H1 (cell line): ENCODE data around the gene GATAD2B. TPM values are rescaled to one million over a fixed set of nuclear protein-coding genes. Genes with fewer than 3 reads are reported as not detected.

ENCODE experiments used
- CTCF ChIA-PET: fragments of 300-600 bp; sonication (Branson Sonifier 250); formaldehyde crosslinking; loops from one replicate; lab custom pipeline; 2021; ENCODE audit not compliant: partially characterized antibody; lab: Charles Lee
- POLR2A ChIA-PET: fragments of 300-600 bp; sonication (Branson Sonifier 250); formaldehyde crosslinking; loops from one replicate; lab custom pipeline; 2021; ENCODE audit warnings: inconsistent platforms; ENCODE audit not compliant: partially characterized antibody; lab: Charles Lee
- DNase-seq, 2 experiments: peaks; one replicate each; pipeline versions ENCODE4 v3.0.0 to v3.0.0-alpha.2; 2010 to 2022; ENCODE audit warnings: low spot score in 2 of 2, low read depth in 1 of 2, mixed read lengths in 1 of 2
- FAIRE-seq: peaks from 2 replicates; lab custom pipeline; 2011; peaks lifted over from hg19 to GRCh38; lab: Jason Lieb, UNC
- H2AFZ ChIP-seq: 2 replicates; pipeline ENCODE4 v1.8.1; 2012; ENCODE audit warnings: low read length, inconsistent platforms
- H2AK5ac ChIP-seq: 2 replicates; pipeline ENCODE4 v1.6.1; 2013; ENCODE audit warnings: low read depth, low read length
- H2BK120ac ChIP-seq: replicated peaks from 2 replicates; pipeline ENCODE3; 2013; ENCODE audit warnings: low read depth, low read length, inconsistent platforms
- H2BK12ac ChIP-seq: 2 replicates; pipeline ENCODE4 v1.6.1; 2013; ENCODE audit warnings: low read depth, low read length
- H2BK15ac ChIP-seq: 2 replicates; pipeline ENCODE4 v1.6.1; 2013; ENCODE audit warnings: low read length
- H2BK20ac ChIP-seq: 2 replicates; pipeline ENCODE4 v1.6.1; 2013; ENCODE audit warnings: low read length
- H2BK5ac ChIP-seq: 2 replicates; pipeline ENCODE4 v1.6.1; 2013; ENCODE audit warnings: low read depth, low read length
- H3K14ac ChIP-seq: 2 replicates; pipeline ENCODE4 v1.6.1; 2013; ENCODE audit warnings: inconsistent platforms; ENCODE audit not compliant: insufficient read length
- H3K18ac ChIP-seq: 2 replicates; pipeline ENCODE4 v1.6.1; 2013; ENCODE audit warnings: low read length; ENCODE audit errors: extremely low read depth
- H3K23ac ChIP-seq: 2 replicates; pipeline ENCODE4 v1.6.1; 2013; ENCODE audit warnings: inconsistent platforms; ENCODE audit not compliant: insufficient read length
- H3K23me2 ChIP-seq: 2 replicates; pipeline ENCODE4 v1.6.1; 2013; ENCODE audit warnings: low read depth, low read length
- H3K27ac ChIP-seq: 2 replicates; pipeline ENCODE4 v1.6.1; 2011; ENCODE audit warnings: low read depth, low read length, inconsistent platforms
- H3K27me3 ChIP-seq, 4 experiments: replicated peaks in 1 of 4; 1 replicate in 1 of 4; 2 replicates in 3 of 4; pipeline versions ENCODE4 v1.6.1 to v1.8.1; 2011 to 2013; ENCODE audit warnings: low read length in 3 of 4, mild to moderate bottlenecking in 3 of 4, inconsistent platforms in 2 of 4, mixed read lengths in 2 of 4, moderate library complexity in 1 of 4; ENCODE audit not compliant: control insufficient read depth in 3 of 4, insufficient read depth in 3 of 4; ENCODE audit errors: extremely low read depth in 1 of 4
- H3K36me3 ChIP-seq, 4 experiments: 2 replicates each; pipeline versions ENCODE4 v1.6.1 to v1.8.1; 2011 to 2013; ENCODE audit warnings: mild to moderate bottlenecking in 4 of 4, low read length in 3 of 4, moderate library complexity in 2 of 4, control low read depth in 1 of 4, inconsistent platforms in 1 of 4; ENCODE audit not compliant: insufficient read depth in 4 of 4, control insufficient read depth in 2 of 4
- H3K4ac ChIP-seq: replicated peaks from 2 replicates; pipeline ENCODE3; 2013; ENCODE audit warnings: low read length, low read depth, mixed read lengths, inconsistent platforms; ENCODE audit not compliant: insufficient read length
- H3K4me1 ChIP-seq, 4 experiments: replicated peaks in 1 of 4; 1 replicate in 1 of 4; 2 replicates in 3 of 4; pipeline versions ENCODE4 v1.6.1 to v1.8.1; 2011 to 2013; ENCODE audit warnings: low read length in 3 of 4, inconsistent platforms in 2 of 4, mixed read lengths in 1 of 4; ENCODE audit not compliant: insufficient read depth in 4 of 4, control insufficient read depth in 3 of 4
- H3K4me2 ChIP-seq, 2 experiments: 2 replicates each; pipeline versions ENCODE4 v1.6.1 to v1.8.1; 2011 to 2013; ENCODE audit warnings: low read depth in 2 of 2, low read length in 2 of 2, control low read depth in 1 of 2, inconsistent platforms in 1 of 2, mild to moderate bottlenecking in 1 of 2; ENCODE audit not compliant: insufficient read depth in 1 of 2
- H3K4me3 ChIP-seq, 4 experiments: fragments of 200-600, 300-600 bp in 1 of 4; sonication (generic), shearing (Covaris generic), sonication (Bioruptor Twin) in 1 of 4; 2 replicates each; pipeline versions ENCODE4 v1.5.1 to v1.8.1; 2011 to 2016; ENCODE audit warnings: low read length in 4 of 4, low read depth in 3 of 4, control low read depth in 2 of 4, inconsistent platforms in 2 of 4, mild to moderate bottlenecking in 2 of 4, mixed read lengths in 1 of 4, moderate library complexity in 1 of 4; ENCODE audit not compliant: insufficient read depth in 2 of 4; ENCODE audit errors: extremely low read depth in 1 of 4
- H3K56ac ChIP-seq: replicated peaks from 2 replicates; pipeline ENCODE3; 2013; ENCODE audit warnings: low read depth, mild to moderate bottlenecking, mixed read lengths, low read length, inconsistent platforms; ENCODE audit not compliant: insufficient read length
- H3K79me1 ChIP-seq: 2 replicates; pipeline ENCODE4 v1.6.1; 2013; ENCODE audit warnings: low read depth, low read length, control low read depth
- H3K79me2 ChIP-seq, 2 experiments: 2 replicates each; pipeline versions ENCODE4 v1.6.1 to v1.8.1; 2012 to 2013; ENCODE audit warnings: low read length in 2 of 2, mild to moderate bottlenecking in 2 of 2, inconsistent platforms in 1 of 2; ENCODE audit not compliant: insufficient read depth in 2 of 2, control insufficient read depth in 1 of 2
- H3K9ac ChIP-seq, 4 experiments: replicated peaks in 1 of 4; 1 replicate in 1 of 4; 2 replicates in 3 of 4; pipeline versions ENCODE4 v1.6.1 to v1.8.1; 2011 to 2013; ENCODE audit warnings: low read depth in 3 of 4, low read length in 3 of 4, control low read depth in 2 of 4, mild to moderate bottlenecking in 2 of 4, moderate library complexity in 2 of 4, inconsistent platforms in 1 of 4; ENCODE audit errors: extremely low read depth in 1 of 4
- H3K9me3 ChIP-seq, 2 experiments: 2 replicates each; pipeline versions ENCODE4 v1.6.1 to v1.8.1; 2012 to 2013; ENCODE audit warnings: mild to moderate bottlenecking in 2 of 2, moderate library complexity in 2 of 2, control low read depth in 1 of 2, inconsistent platforms in 1 of 2, low read depth in 1 of 2, low read length in 1 of 2, mixed read lengths in 1 of 2; ENCODE audit not compliant: insufficient read depth in 2 of 2
- H4K20me1 ChIP-seq, 2 experiments: replicated peaks in 1 of 2; 2 replicates each; pipeline versions ENCODE3 to v1.8.1; 2011 to 2013; ENCODE audit warnings: inconsistent platforms in 2 of 2, low read length in 2 of 2, mild to moderate bottlenecking in 1 of 2; ENCODE audit not compliant: insufficient read depth in 2 of 2, control insufficient read depth in 1 of 2
- H4K5ac ChIP-seq: 2 replicates; pipeline ENCODE4 v1.6.1; 2013; ENCODE audit warnings: low read length, low read depth, mixed read lengths, inconsistent platforms; ENCODE audit not compliant: insufficient read length
- H4K8ac ChIP-seq: 2 replicates; pipeline ENCODE4 v1.8.0; 2013; ENCODE audit warnings: mild to moderate bottlenecking, moderate library complexity, low read length, inconsistent platforms; ENCODE audit not compliant: insufficient read depth; ENCODE audit errors: extremely low read depth
- H4K91ac ChIP-seq: replicated peaks from 2 replicates; pipeline ENCODE3; 2013; ENCODE audit warnings: low read length, mixed read lengths, inconsistent platforms; ENCODE audit not compliant: insufficient read length
- CEBPB ChIP-seq: IDR thresholded peaks from 2 replicates; pipeline ENCODE4 v1.6.1; 2012; ENCODE audit warnings: low read depth, low read length
- CTCF ChIP-seq, 3 experiments: IDR thresholded peaks; 1 replicate in 2 of 3; 2 replicates in 1 of 3; pipeline versions ENCODE4 v1.5.1 to v1.6.1; 2011; ENCODE audit warnings: low read length in 3 of 3, mild to moderate bottlenecking in 3 of 3, inconsistent platforms in 2 of 3, low read depth in 1 of 3, moderate library complexity in 1 of 3; ENCODE audit not compliant: insufficient read depth in 1 of 3; ENCODE audit errors: control extremely low read depth in 1 of 3
- EZH2 ChIP-seq: fragments of 200-600 bp; sonication (generic); IDR thresholded peaks from 2 replicates; pipeline ENCODE4 v1.7.1; 2012; ENCODE audit warnings: low read depth, mild to moderate bottlenecking, moderate library complexity, low read length, inconsistent platforms; ENCODE audit not compliant: severe bottlenecking
- GABPA ChIP-seq: IDR thresholded peaks from 2 replicates; pipeline ENCODE4 v1.6.1; 2011; ENCODE audit warnings: mild to moderate bottlenecking, low read length, moderate library complexity, borderline replicate concordance; ENCODE audit not compliant: insufficient read depth
- GTF2F1 ChIP-seq: IDR thresholded peaks from 2 replicates; pipeline ENCODE4 v1.6.1; 2012; ENCODE audit warnings: low read depth, low read length, improper control_type of control experiment, borderline replicate concordance
- JUND ChIP-seq: IDR thresholded peaks from 2 replicates; pipeline ENCODE4 v1.6.1; 2011; ENCODE audit warnings: mild to moderate bottlenecking, improper control_type of control experiment, low read length
- MAFK ChIP-seq: IDR thresholded peaks from 2 replicates; pipeline ENCODE4 v1.6.1; 2012; ENCODE audit warnings: low read depth, mild to moderate bottlenecking, improper control_type of control experiment, low read length
- POLR2A ChIP-seq, 2 experiments: IDR thresholded peaks; 1 replicate in 1 of 2; 2 replicates in 1 of 2; pipeline ENCODE4 v1.6.1; 2011; ENCODE audit warnings: low read depth in 2 of 2, low read length in 2 of 2, mild to moderate bottlenecking in 2 of 2; ENCODE audit errors: control extremely low read depth in 1 of 2
- SP1 ChIP-seq: IDR thresholded peaks from 2 replicates; pipeline ENCODE4 v1.6.1; 2011; ENCODE audit warnings: low read depth, low read length
- SP4 ChIP-seq: IDR thresholded peaks from 2 replicates; pipeline ENCODE4 v1.6.1; 2012; ENCODE audit warnings: low read length, inconsistent platforms
- TBP ChIP-seq: IDR thresholded peaks from 2 replicates; pipeline ENCODE4 v1.6.1; 2011; ENCODE audit warnings: low read depth, low read length, improper control_type of control experiment
- YY1 ChIP-seq: IDR thresholded peaks from 2 replicates; pipeline ENCODE4 v1.6.1; 2011; ENCODE audit warnings: low read depth, mild to moderate bottlenecking, low read length
- ZNF274 ChIP-seq: IDR thresholded peaks from 2 replicates; pipeline ENCODE4 v1.7.0; 2012; ENCODE audit warnings: low read length, borderline replicate concordance; ENCODE audit errors: extremely low read depth
- WGBS, 2 experiments: shearing (Covaris generic) in 1 of 2; methylation state at CpG; one replicate each; pipeline versions ENCODE4 v1.1.6 to v1.1.7; 2013 to 2015; ENCODE audit warnings: low lambda C conversion rate in 2 of 2, mixed read lengths in 2 of 2, inconsistent platforms in 1 of 2, low coverage in 1 of 2, missing lambda C conversion rate in 1 of 2; ENCODE audit not compliant: insufficient replicate concordance in 2 of 2, insufficient coverage in 1 of 2, insufficient read length in 1 of 2; ENCODE audit errors: extremely low coverage in 1 of 2, missing lambda C conversion rate in 1 of 2; 5-methylcytosine and 5-hydroxymethylcytosine counted together
- polyA plus RNA-seq, 7 experiments: library from polyadenylated mRNA; depleted of rRNA in 3 of 7; stranded (reverse) in 5 of 7; unstranded in 2 of 7; fragments of >200 nt in 5 of 7; fragments of 200-250 nt in 2 of 7; gene quantifications; 1 replicate in 5 of 7; 2 replicates in 1 of 7; 4 replicates in 1 of 7; pipeline versions ENCODE4 v1.2.1 to v1.2.3, GENCODE V29; 2011 to 2013; ENCODE audit warnings: missing spikeins in 2 of 7, mixed read lengths in 2 of 7
- total RNA-seq: library from RNA; stranded (reverse); fragmentation: NEBNext Ultra II Directional; extraction: Animal tissue kit (Norgen Biotek cat#: 25700); gene quantifications from 2 replicates; pipeline ENCODE4 v1.2.1, GENCODE V29; 2021

GATAD2B gene
- total and polyA plus RNA-seq, 2 of the 8 experiments (the other 6 are each of a cell fraction or from before 2014, with no cell fraction given) = 8.4 to 39.1 TPM

- WGBS, 2 experiments = 88% methylated on average over 2 of the region's 2 CpGs; no CpG with 5 or more reads in 1 of the 2 experiments
- H3K9ac ChIP-seq = no peak overlapping the region
- no peak overlapping the region for H4K5ac ChIP-seq
- no peaks in the 10 kb centered on the region for H4K20me1 ChIP-seq
- H3K56ac ChIP-seq = no peak overlapping the region
- DNase-seq = no peak
- no peak overlapping the region for H2BK120ac ChIP-seq
- no peaks in the 10 kb centered on the region for H3K4me1 ChIP-seq
- H2AFZ ChIP-seq = no peak overlapping the region
- H3K18ac ChIP-seq = no peak overlapping the region
- no peaks in the 10 kb centered on the region for H3K23me2 ChIP-seq
- TF ChIP-seq GABPA (no peak), YY1 (no peak), POLR2A (IDR thresholded peaks at IDR 0.05; ENCODE audit: control extremely low read depth in 1 of 2, low read depth in 2 of 2, low read length in 2 of 2) (no peak), EZH2 (no peak), JUND (no peak), SP4 (no peak), GTF2F1 (no peak), MAFK (no peak), TBP (no peak), CTCF (IDR thresholded peaks at IDR 0.05; ENCODE audit: control extremely low read depth in 1 of 3, insufficient read depth in 1 of 3, low read depth in 1 of 3, low read length in 3 of 3) (no peak), CEBPB (no peak), ZNF274 (no peak), SP1 (no peak)
- TF ChIP-seq, all 59 proteins: peak for 0
- Histone ChIP-seq H2BK15ac (no peak overlapping the region), H3K4ac (no peak overlapping the region), H3K36me3 (peaks cover 12 to 55% (median 29%) of the 10 kb centered on the region in 4 experiments), H2BK12ac (no peak overlapping the region), H3K14ac (no peak overlapping the region), H3K4me3 (no peak overlapping the region), H3K9me3 (no peaks in the 10 kb centered on the region), H3K23ac (no peak overlapping the region), H3K4me2 (no peak overlapping the region), H3K79me2 (peaks cover 0 to 3% of the 10 kb centered on the region in 2 experiments; a peak in 1 of 4 replicates), H2AK5ac (no peak overlapping the region), H2BK20ac (no peak overlapping the region), H3K27ac (no peak overlapping the region), H3K27me3 (no peaks in the 10 kb centered on the region), H2BK5ac (no peak overlapping the region), H4K8ac (no peak overlapping the region), H3K79me1 (no peaks in the 10 kb centered on the region; the same call in 1 of the 2 replicates), H4K91ac (no peak overlapping the region)
- FAIRE-seq = no peak
- ChIA-PET CTCF (interaction anchor here (0.6 to 1.8 kb wide), 4 partner anchors 19 to 128 kb away, joined by 3 to 7 read pairs (median 4); partner anchors contain the start of gene DENND4B), POLR2A (interaction anchor here (0.8 kb wide), 1 partner anchor 140 kb away, joined by 3 read pairs; the partner anchor contains the start of gene CRTC2)
These were observed 103.9 kb downstream of the GATAD2B start for GRCh38 chr1:153818876-153819275.
